Transverse colon (tissue), 4 donors: Measurements from ENCODE around the gene COL23A1. TPM values are rescaled to one million over a fixed set of nuclear protein-coding genes. Genes with fewer than 3 reads are reported as not detected.
A peak's percentile ranks its signal among the peaks of the same experiment; 100 is the strongest.
"Not testable (repeated sequence)": the region's sequence is repeated elsewhere in the genome, so short reads cannot be mapped to it uniquely, and the experiment has no call there.

Experiments used
- DNase-seq: peaks from one replicate; pipeline ENCODE4 v3.0.0-alpha.2; 2019
- H3K27ac ChIP-seq, 4 donors: fragments of 200-600 bp; sonication (generic); 2 replicates each; pipeline ENCODE4 v1.5.1; 2016 to 2018; ENCODE audit warnings: inconsistent platforms in 4 of 4
- H3K27me3 ChIP-seq: fragments of 200-600 bp; sonication (generic); 2 replicates; pipeline ENCODE4 v1.5.1; 2017; ENCODE audit warnings: inconsistent platforms
- H3K36me3 ChIP-seq, 4 donors: fragments of 200-600 bp; sonication (generic); 2 replicates each; pipeline ENCODE4 v1.5.1; 2017 to 2019; ENCODE audit warnings: inconsistent platforms in 4 of 4
- H3K4me1 ChIP-seq, 4 donors: fragments of 200-600 bp; sonication (generic); 2 replicates each; pipeline ENCODE4 v1.5.1; 2017 to 2020; ENCODE audit warnings: inconsistent platforms in 4 of 4
- H3K4me3 ChIP-seq, 4 donors: fragments of 200-600 bp; sonication (generic); 1 replicate in 1 of 4; 2 replicates in 3 of 4; pipeline versions ENCODE4 v1.5.1 to v1.6.1; 2017 to 2019; ENCODE audit warnings: inconsistent platforms in 4 of 4
- H3K9me3 ChIP-seq, 2 donors: fragments of 200-600 bp; sonication (generic); 2 replicates each; pipeline ENCODE4 v1.5.1; 2017 to 2019; ENCODE audit warnings: inconsistent platforms in 2 of 2
- CTCF ChIP-seq, 5 experiments: fragments of 200-600 bp in 3 of 5; fragments of 450-650 bp in 2 of 5; sonication (generic) in 3 of 5; IDR thresholded peaks; 1 replicate in 2 of 5; 2 replicates in 3 of 5; pipeline ENCODE4 v1.5.1; 2016 to 2017; ENCODE audit warnings: antibody characterized with exemption in 5 of 5, inconsistent platforms in 3 of 5, mild to moderate bottlenecking in 2 of 5, moderate library complexity in 1 of 5
- EP300 ChIP-seq: sonication (generic); formaldehyde crosslinking; IDR thresholded peaks from one replicate; pipeline ENCODE4 v1.6.1; 2017; ENCODE audit warnings: antibody characterized with exemption, low read depth
- POLR2A ChIP-seq: fragments of 450-650 bp; IDR thresholded peaks from one replicate; pipeline ENCODE4 v1.6.1; 2016; ENCODE audit warnings: antibody characterized with exemption, mild to moderate bottlenecking, moderate library complexity
- POLR2AphosphoS5 ChIP-seq, 3 donors: sonication (generic); formaldehyde crosslinking; IDR thresholded peaks; one replicate each; pipeline ENCODE4 v1.6.1; 2016; ENCODE audit warnings: antibody characterized with exemption in 3 of 3
- WGBS, 2 donors: methylation state at CpG; one replicate each; pipeline ENCODE4 v1.1.5; 2018; ENCODE audit warnings: low coverage in 1 of 2; 5-methylcytosine and 5-hydroxymethylcytosine counted together
- in situ Hi-C, 4 donors: fragments of 200-750 bp; cut with MboI; loops; one replicate each; pipeline versions ENCODE4 v1.15.0 to v1.15.1; 2017; ENCODE audit warnings: low sequenced_read_pairs in 3 of 4, low pct_ligation_motif_present in 1 of 4, low pct_unique_long_range_greater_than_20kb in 1 of 4
- intact Hi-C: fragments of 100-400 bp; cut with DNase I; formaldehyde crosslinking; loops from one replicate; pipeline ENCODE4 v1.15.1; 2023; ENCODE audit warnings: low total_unique reads
- total RNA-seq, 4 donors: library from RNA; depleted of rRNA; stranded (reverse); fragments of >200 nt; gene quantifications; one replicate each; pipeline ENCODE4 v1.1.0, GENCODE V29; 2016

COL23A1 gene
- total RNA-seq, 4 donors from 2014 or later = 0.14 to 2.2 (median 1.4) TPM; not detected in 1

GRCh38 chr5:178488696-178489095, 101.5 kb downstream of the COL23A1 start:
- no peaks in the 10 kb centered on the region for H3K36me3 ChIP-seq
- WGBS, 2 donors = 37 to 100% methylated on average over 1 to 8 of the region's 8 CpGs
- H3K27me3 ChIP-seq = no peaks in the 10 kb centered on the region
- H3K4me1 ChIP-seq = no peaks in the 10 kb centered on the region
- intact Hi-C loops (no loop called here), in situ Hi-C loops (no loop called here)
- no peak for DNase-seq
- H3K9me3 ChIP-seq = no peaks in the 10 kb centered on the region
- no peak overlapping the region for H3K27ac ChIP-seq
- TF ChIP-seq POLR2A = no peak
- no peak for TF ChIP-seq POLR2AphosphoS5 (IDR thresholded peaks at IDR 0.05)
- no peak for TF ChIP-seq EP300
- no peak for TF ChIP-seq CTCF (IDR thresholded peaks at IDR 0.05)
- H3K4me3 ChIP-seq = no peak overlapping the region

GRCh38 chr5:178487911-178488600, 102.1 kb downstream of the COL23A1 start:
- Histone ChIP-seq H3K27me3 (no peaks in the 10 kb centered on the region), H3K4me3 (no peak overlapping the region), H3K27ac (no peak overlapping the region), H3K36me3 (no peaks in the 10 kb centered on the region), H3K9me3 (no peaks in the 10 kb centered on the region), H3K4me1 (no peaks in the 10 kb centered on the region)
- no peak for TF ChIP-seq CTCF (IDR thresholded peaks at IDR 0.05)
- no peak for TF ChIP-seq EP300
- no peak for TF ChIP-seq POLR2A
- no peak for TF ChIP-seq POLR2AphosphoS5 (IDR thresholded peaks at IDR 0.05)
- intact Hi-C loops (no loop called here), in situ Hi-C loops (no loop called here)
- 86 to 91% methylated on average over 4 to 9 of the region's 9 CpGs for WGBS, 2 donors
- no peak for DNase-seq

- in situ Hi-C loops, intact Hi-C loops, H3K4me1 ChIP-seq, H3K9me3 ChIP-seq, H3K36me3 ChIP-seq, DNase-seq, H3K4me3 ChIP-seq, H3K27me3 ChIP-seq: not testable (repeated sequence)
- 79 to 86% methylated on average over 6 to 10 of the region's 10 CpGs for WGBS, 2 donors
- H3K27ac ChIP-seq = peak overlapping the region in 1 of 4 donors; percentile 17
Observed at GRCh38 chr5:178486878-178487512, 103.2 kb downstream of the COL23A1 start.

- TF ChIP-seq POLR2AphosphoS5 (IDR thresholded peaks at IDR 0.05) = no peak
- TF ChIP-seq POLR2A = no peak
- TF ChIP-seq EP300 = no peak
- no peak for TF ChIP-seq CTCF (IDR thresholded peaks at IDR 0.05)
- Histone ChIP-seq H3K4me3 (no peak overlapping the region), H3K36me3 (no peaks in the 10 kb centered on the region), H3K27ac (peak overlapping the region in 1 of 4 donors; percentile 17), H3K4me1 (no peaks in the 10 kb centered on the region), H3K27me3 (no peaks in the 10 kb centered on the region), H3K9me3 (no peaks in the 10 kb centered on the region)
- DNase-seq = no peak
- intact Hi-C loops = no loop called here
- WGBS, 2 donors = 56 to 73% methylated on average over 15 to 17 of the region's 17 CpGs
- in situ Hi-C loops = no loop called here
Observed at GRCh38 chr5:178486239-178486641, 104.0 kb downstream of the COL23A1 start.
